Measurements from ENCODE around the gene TTC7B. TPM values are rescaled to one million over a fixed set of nuclear protein-coding genes. Genes with fewer than 3 reads are reported as not detected.

The TTC7B gene
- total and polyA plus RNA-seq, 2 of the 8 experiments (the other 6 are each of a cell fraction or from before 2014, with no cell fraction given), result 23.7 to 34.0 TPM

- no peak overlapping the region for H4K8ac ChIP-seq (ENCODE audit: extremely low read depth, insufficient read depth, low read length)
- H4K20me1 ChIP-seq (replicated peaks in 1 of 2; ENCODE audit: control insufficient read depth in 1 of 2, insufficient read depth in 2 of 2, low read length in 2 of 2), result no peaks in the 10 kb centered on the region
- no peak overlapping the region for H2BK120ac ChIP-seq (replicated peaks; ENCODE audit: low read depth, low read length)
- peaks cover 4% of the 10 kb centered on the region; the same call in 1 of the 2 replicates for H3K23me2 ChIP-seq (ENCODE audit: low read depth, low read length)
- CTCF ChIA-PET (ENCODE audit: partially characterized antibody), result interaction anchor here (1.0 to 1.4 kb wide), 3 partner anchors 31 to 83 kb away, joined by 3 to 4 read pairs (median 3); no protein-coding TSS in a partner anchor
- no peak overlapping the region for H2AK5ac ChIP-seq (ENCODE audit: low read depth, low read length)
- no peak for TF ChIP-seq SP1 (IDR thresholded peaks at IDR 0.05; ENCODE audit: low read depth, low read length)
- no peak for TF ChIP-seq RXRA (IDR thresholded peaks at IDR 0.05; ENCODE audit: insufficient read depth, low read depth, low read length)
- TF ChIP-seq HDAC2 (IDR thresholded peaks at IDR 0.05; ENCODE audit: borderline replicate concordance in 1 of 2, low read depth in 2 of 2, low read length in 2 of 2), result no peak
- no peak for TF ChIP-seq CBX8 (IDR thresholded peaks at IDR 0.05; ENCODE audit: borderline replicate concordance, low read depth, low read length)
- TF ChIP-seq YY1 (IDR thresholded peaks at IDR 0.05; ENCODE audit: low read depth, low read length), result no peak
- TF ChIP-seq CBX5 (IDR thresholded peaks at IDR 0.05; ENCODE audit: low read depth, low read length), result no peak
- TF ChIP-seq TEAD4 (IDR thresholded peaks at IDR 0.05; ENCODE audit: low read depth, low read length), result no peak
- no peak for TF ChIP-seq TAF1 (IDR thresholded peaks at IDR 0.05; ENCODE audit: low read depth, low read length)
- H3K4me3 ChIP-seq (ENCODE audit: extremely low read depth in 1 of 4, insufficient read depth in 2 of 4, low read depth in 3 of 4, low read length in 4 of 4), result no peak overlapping the region
- DNase-seq (ENCODE audit: low read depth in 1 of 2, low spot score in 2 of 2), result no peak
- no peak overlapping the region for H3K18ac ChIP-seq (ENCODE audit: extremely low read depth, low read length)
- no peak overlapping the region for H3K9ac ChIP-seq (replicated peaks in 1 of 4; ENCODE audit: extremely low read depth in 1 of 4, low read depth in 3 of 4, low read length in 3 of 4)
- FAIRE-seq, result no peak
- H4K91ac ChIP-seq (replicated peaks; ENCODE audit: insufficient read length, low read length), result no peak overlapping the region
- no peak overlapping the region for H2BK20ac ChIP-seq (ENCODE audit: low read length)
- 92 to 100% methylated on average over 1 to 3 of the region's 3 CpGs for WGBS, 2 experiments (ENCODE audit: extremely low coverage in 1 of 2, insufficient coverage in 1 of 2, insufficient read length in 1 of 2, insufficient replicate concordance in 2 of 2, low coverage in 1 of 2, low lambda C conversion rate in 2 of 2, missing lambda C conversion rate in 1 of 2)
- H4K5ac ChIP-seq (ENCODE audit: insufficient read length, low read depth, low read length), result no peak overlapping the region
- no peak overlapping the region for H2BK12ac ChIP-seq (ENCODE audit: low read depth, low read length)
- H3K23ac ChIP-seq (ENCODE audit: insufficient read length), result no peak overlapping the region
- H3K14ac ChIP-seq (ENCODE audit: insufficient read length), result no peak overlapping the region
- no peak overlapping the region for H3K27ac ChIP-seq (ENCODE audit: low read depth, low read length)
- H2BK15ac ChIP-seq (ENCODE audit: low read length), result peak overlapping the region; percentile 29; the same call in 1 of the 2 replicates
- H3K79me1 ChIP-seq (ENCODE audit: low read depth, low read length), result no peaks in the 10 kb centered on the region
- H3K4me2 ChIP-seq (ENCODE audit: insufficient read depth in 1 of 2, low read depth in 2 of 2, low read length in 2 of 2), result no peak overlapping the region
- no peaks in the 10 kb centered on the region for H3K9me3 ChIP-seq (ENCODE audit: insufficient read depth in 2 of 2, low read depth in 1 of 2, low read length in 1 of 2)
- H2BK5ac ChIP-seq (ENCODE audit: low read depth, low read length), result no peak overlapping the region
- POLR2A ChIA-PET (ENCODE audit: partially characterized antibody), result interaction anchor here (0.6 to 1.1 kb wide), 3 partner anchors 42 to 114 kb away, joined by 3 to 5 read pairs (median 4); partner anchors contain the start of gene CALM1
- no peak overlapping the region for H3K4ac ChIP-seq (replicated peaks; ENCODE audit: insufficient read length, low read depth, low read length)
- no peaks in the 10 kb centered on the region; a peak in 1 of 7 replicates for H3K27me3 ChIP-seq (replicated peaks in 1 of 4; ENCODE audit: control insufficient read depth in 3 of 4, extremely low read depth in 1 of 4, insufficient read depth in 3 of 4, low read length in 3 of 4)
- H3K79me2 ChIP-seq (ENCODE audit: control insufficient read depth in 1 of 2, insufficient read depth in 2 of 2, low read length in 2 of 2), result no peaks in the 10 kb centered on the region
- H3K36me3 ChIP-seq (ENCODE audit: control insufficient read depth in 2 of 4, insufficient read depth in 4 of 4, low read length in 3 of 4), result no peaks in the 10 kb centered on the region
- no peak overlapping the region for H2AFZ ChIP-seq (ENCODE audit: low read length)
- peaks cover 0 to 2% (median 0%) of the 10 kb centered on the region in 4 experiments; a peak in 2 of 7 replicates for H3K4me1 ChIP-seq (replicated peaks in 1 of 4; ENCODE audit: control insufficient read depth in 3 of 4, insufficient read depth in 4 of 4, low read length in 3 of 4)
- no peak overlapping the region for H3K56ac ChIP-seq (replicated peaks; ENCODE audit: insufficient read length, low read depth, low read length)
Measured at GRCh38 chr14:90484291-90484690, 331.9 kb downstream of the TTC7B start.
